Measurements from ENCODE around the gene MATR3. TPM values are rescaled to one million over a fixed set of nuclear protein-coding genes. Genes with fewer than 3 reads are reported as not detected.

MATR3 gene
- total and polyA plus RNA-seq, 2 of the 4 experiments (the other 2 are of a cell fraction) = 81.4 to 367 TPM

GRCh38 chr5:139312075-139312474 is 18.5 kb downstream of the MATR3 start:
- H3K4me3 ChIP-seq (ENCODE audit: insufficient read depth, low read depth, low read length) = no peak overlapping the region
- ATAC-seq (ENCODE audit: low read depth) = no peak
- in situ Hi-C loops (cut with MboI; ENCODE audit: low sequenced_read_pairs) = no loop called here

More at GRCh38 chr5:139312075-139312474, 18.5 kb downstream of the MATR3 start:
- TF ChIP-seq MAFK (IDR thresholded peaks at IDR 0.05; ENCODE audit: low read depth, low read length) (no peak), NFE2L2 (IDR thresholded peaks at IDR 0.05; ENCODE audit: low read depth, low read length) (no peak), RCOR1 (IDR thresholded peaks at IDR 0.05; ENCODE audit: insufficient replicate concordance, low read length) (no peak), CHD1 (IDR thresholded peaks at IDR 0.05; ENCODE audit: low read depth, low read length) (no peak), MAZ (IDR thresholded peaks at IDR 0.05; ENCODE audit: borderline replicate concordance, low read depth, low read length) (no peak), RFX5 (IDR thresholded peaks at IDR 0.05; ENCODE audit: low read depth, low read length) (no peak), POLR2A (IDR thresholded peaks at IDR 0.05; ENCODE audit: low read depth, low read length) (no peak), RAD21 (IDR thresholded peaks at IDR 0.05; ENCODE audit: low read length) (no peak), MXI1 (IDR thresholded peaks at IDR 0.05; ENCODE audit: borderline replicate concordance, low read depth, low read length) (no peak)
- TF ChIP-seq, protein P1, sequence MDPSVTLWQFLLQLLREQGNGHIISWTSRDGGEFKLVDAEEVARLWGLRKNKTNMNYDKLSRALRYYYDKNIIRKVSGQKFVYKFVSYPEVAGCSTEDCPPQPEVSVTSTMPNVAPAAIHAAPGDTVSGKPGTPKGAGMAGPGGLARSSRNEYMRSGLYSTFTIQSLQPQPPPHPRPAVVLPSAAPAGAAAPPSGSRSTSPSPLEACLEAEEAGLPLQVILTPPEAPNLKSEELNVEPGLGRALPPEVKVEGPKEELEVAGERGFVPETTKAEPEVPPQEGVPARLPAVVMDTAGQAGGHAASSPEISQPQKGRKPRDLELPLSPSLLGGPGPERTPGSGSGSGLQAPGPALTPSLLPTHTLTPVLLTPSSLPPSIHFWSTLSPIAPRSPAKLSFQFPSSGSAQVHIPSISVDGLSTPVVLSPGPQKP (IDR thresholded peaks at IDR 0.05; ENCODE audit: borderline replicate concordance, low read depth, low read length) = no peak
- Histone ChIP-seq H2BK20ac (ENCODE audit: low read depth, low read length) (no peak overlapping the region), H2AK5ac (ENCODE audit: low read depth, low read length) (no peak overlapping the region), H4K20me1 (ENCODE audit: insufficient read depth, low read length) (peaks cover 94% of the 10 kb centered on the region), H3K27ac (ENCODE audit: insufficient read depth, low read length) (no peak overlapping the region), H2BK5ac (ENCODE audit: low read depth, low read length, poor library complexity, severe bottlenecking) (no peak overlapping the region), H3K23ac (ENCODE audit: low read depth, low read length) (no peak overlapping the region), H2BK120ac (ENCODE audit: low read depth, low read length) (no peak overlapping the region), H3K14ac (replicated peaks; ENCODE audit: low read depth, low read length) (no peak overlapping the region), H3K4me2 (ENCODE audit: low read depth, low read length) (no peak overlapping the region), H4K91ac (ENCODE audit: insufficient read depth, low read depth, low read length) (no peak overlapping the region), H3K9me3 (ENCODE audit: control insufficient read depth, insufficient read depth, low read length) (no peaks in the 10 kb centered on the region), H3K9me1 (ENCODE audit: insufficient read depth, low read length) (peaks cover 9% of the 10 kb centered on the region), H3K4ac (ENCODE audit: low read depth, low read length) (no peak overlapping the region), H2AFZ (replicated peaks; ENCODE audit: low read length, poor library complexity) (no peak overlapping the region), H3K36me3 (ENCODE audit: control insufficient read depth, insufficient read depth, low read length) (peaks cover 16% of the 10 kb centered on the region), H4K5ac (ENCODE audit: low read depth, low read length) (no peak overlapping the region), H3K79me1 (ENCODE audit: low read depth in 1 of 2, low read length in 2 of 2) (peaks cover 8 to 49% of the 10 kb centered on the region in 2 experiments), H3K18ac (ENCODE audit: low read depth, low read length) (no peak overlapping the region), H3K4me1 (ENCODE audit: control insufficient read depth, insufficient read depth, low read length) (peaks cover 6% of the 10 kb centered on the region), H2AK9ac (replicated peaks; ENCODE audit: low read depth, low read length, poor library complexity) (no peak overlapping the region), H3K27me3 (ENCODE audit: control insufficient read depth, insufficient read depth, low read length) (no peaks in the 10 kb centered on the region), H4K8ac (ENCODE audit: low read depth in 2 of 2, low read length in 2 of 2) (no peak overlapping the region), H3K9ac (ENCODE audit: low read depth, low read length) (no peak overlapping the region), H2BK15ac (ENCODE audit: low read depth, low read length) (no peak overlapping the region), H3K56ac (ENCODE audit: extremely low read depth, insufficient read depth, low read length) (no peak overlapping the region)
- intact Hi-C loops (cut with micrococcal nuclease) = no loop called here
- BruUV-seq (replicated peaks) = no TSS peak
- CTCF ChIA-PET = interaction anchor here (0.5 to 1.5 kb wide), 2 partner anchors 11 to 950 kb away, joined by 3 to 4 read pairs; no protein-coding TSS in a partner anchor
- POLR2A ChIA-PET (ENCODE audit: unreplicated experiment) = interaction anchor here (0.7 kb wide), 1 partner anchor 11 kb away, joined by 11 read pairs; no protein-coding TSS in a partner anchor
- dilution Hi-C loops (cut with HindIII; ENCODE audit: low sequenced_read_pairs, unreplicated experiment) = no loop called here
- DNase-seq = no peak
- 55% methylated on average over 2 of the region's 9 CpGs; no CpG with 5 or more reads in 1 of the 2 experiments for WGBS, 2 experiments (ENCODE audit: extremely low coverage in 2 of 2, insufficient read length in 1 of 2)

All from IMR-90 (cell line).